Right lobe of liver (tissue), 6 donors: ENCODE results near the gene PPP4R2. TPM values are rescaled to one million over a fixed set of nuclear protein-coding genes. Genes with fewer than 3 reads are reported as not detected.

ENCODE experiments used
- ATAC-seq, 4 donors: fragments of 200-7000 bp; cut with Tn5 transposase; one replicate each; pipeline ENCODE4 v1.9.1; 2020; ENCODE audit warnings: mild to moderate bottlenecking in 4 of 4, moderate library complexity in 4 of 4
- DNase-seq, 3 donors: peaks; one replicate each; pipeline ENCODE4 v3.0.0-alpha.2; 2020
- H3K27ac ChIP-seq, 3 donors: fragments of 200-600 bp; one replicate each; pipeline ENCODE4 v1.8.0; 2022
- H3K27me3 ChIP-seq, 2 donors: fragments of 200-600 bp; one replicate each; pipeline ENCODE4 v1.8.0; 2022
- H3K36me3 ChIP-seq, 4 donors: fragments of 200-600 bp; sonication (generic) in 1 of 4; one replicate each; pipeline versions ENCODE4 v1.5.1 to v1.8.0; 2017 to 2022; ENCODE audit warnings: control low read depth in 1 of 4
- H3K4me1 ChIP-seq, 4 donors: fragments of 200-600 bp; sonication (generic) in 1 of 4; one replicate each; pipeline versions ENCODE4 v1.5.1 to v1.8.0; 2017 to 2022; ENCODE audit warnings: control low read depth in 1 of 4
- H3K4me3 ChIP-seq, 3 donors: fragments of 200-600 bp; one replicate each; pipeline ENCODE4 v1.8.0; 2022
- H3K9me3 ChIP-seq, 4 donors: fragments of 200-600 bp; sonication (generic) in 1 of 4; one replicate each; pipeline versions ENCODE4 v1.5.1 to v1.8.0; 2017 to 2022; ENCODE audit warnings: control low read depth in 1 of 4
- CTCF ChIP-seq, 4 donors: fragments of 200-600 bp in 3 of 4; fragments of 450-650 bp in 1 of 4; IDR thresholded peaks; one replicate each; pipeline versions ENCODE4 v1.5.1 to v1.8.0; 2016 to 2022; ENCODE audit warnings: antibody characterized with exemption in 4 of 4, mild to moderate bottlenecking in 2 of 4
- POLR2A ChIP-seq: fragments of 450-650 bp; IDR thresholded peaks from one replicate; pipeline ENCODE4 v1.6.1; 2017; ENCODE audit warnings: antibody characterized with exemption, mild to moderate bottlenecking
- WGBS: methylation state at CpG from one replicate; pipeline ENCODE4 v1.1.6; 2018; ENCODE audit warnings: low coverage, low lambda C conversion rate; ENCODE audit not compliant: insufficient coverage; ENCODE audit errors: missing lambda C conversion rate; 5-methylcytosine and 5-hydroxymethylcytosine counted together
- intact Hi-C, 2 donors: fragments of 100-400 bp; cut with DNase I; formaldehyde crosslinking; loops; one replicate each; pipeline versions ENCODE4 v1.11.2 to v1.14.1; 2022
- total RNA-seq, 6 experiments: library from RNA; depleted of rRNA in 2 of 6; stranded (reverse); fragments of >200 nt in 2 of 6; fragmentation: NEBNext Ultra II Directional in 3 of 6; extraction: Animal tissue kit (Norgen Biotek cat#: 25700) in 3 of 6; gene quantifications; one replicate each; pipeline versions ENCODE4 v1.1.0 to v1.2.4, GENCODE V29; 2016 to 2023
- donor health status: DM: no; HTN: yes; CAD: no.
- donor health status: DM: no; HTN: no; CAD: no.
- donor health status: DM: no; HTN: no; CAD: no.
- donor health status: DM: no; HTN: yes; CAD: no.
- donor health status: DM: no; HTN: yes; CAD: no.

PPP4R2 gene
- total RNA-seq, 6 experiments from 2014 or later, result 23.7 to 56.1 (median 42.3) TPM

GRCh38 chr3:73071952-73072351 is 75.3 kb downstream of the PPP4R2 start:
- no peaks in the 10 kb centered on the region for H3K9me3 ChIP-seq
- H3K4me3 ChIP-seq, result no peak overlapping the region
- H3K27me3 ChIP-seq, result no peaks in the 10 kb centered on the region
- peaks cover 0 to 6% (median 0%) of the 10 kb centered on the region in 4 donors for H3K36me3 ChIP-seq
- no peak for TF ChIP-seq CTCF (IDR thresholded peaks at IDR 0.05)
- no peak for TF ChIP-seq POLR2A
- H3K27ac ChIP-seq, result no peak overlapping the region
- 100% methylated on average over 1 of the region's 1 CpG for WGBS
- DNase-seq (no peak), ATAC-seq (peak in 1 of 4 donors; percentile 25)
- intact Hi-C loops, result loop anchor here in 1 of 2 donors (10.0 kb wide), 1 partner anchor 137 kb away; no protein-coding TSS in a partner anchor
- no peaks in the 10 kb centered on the region for H3K4me1 ChIP-seq

GRCh38 chr3:73072634-73073033 is 76.0 kb downstream of the PPP4R2 start:
- DNase-seq, result no peak
- no peak overlapping the region for H3K4me3 ChIP-seq
- peak in 1 of 4 donors; percentile 30 for ATAC-seq
- intact Hi-C loops, result loop anchor here in 1 of 2 donors (10.0 kb wide), 1 partner anchor 138 kb away; no protein-coding TSS in a partner anchor
- TF ChIP-seq CTCF (IDR thresholded peaks at IDR 0.05) (no peak), POLR2A (no peak)
- no peaks in the 10 kb centered on the region for H3K27me3 ChIP-seq
- H3K9me3 ChIP-seq, result no peaks in the 10 kb centered on the region
- no CpG with 5 or more reads among the region's 1 CpG for WGBS
- H3K27ac ChIP-seq, result no peak overlapping the region
- H3K4me1 ChIP-seq, result no peaks in the 10 kb centered on the region
- H3K36me3 ChIP-seq, result peaks cover 0 to 2% (median 0%) of the 10 kb centered on the region in 4 donors

- DNase-seq, result no peak
- no peaks in the 10 kb centered on the region for H3K27me3 ChIP-seq
- H3K27ac ChIP-seq, result no peak overlapping the region
- no peaks in the 10 kb centered on the region for H3K36me3 ChIP-seq
- TF ChIP-seq POLR2A (no peak), CTCF (IDR thresholded peaks at IDR 0.05) (no peak)
- H3K9me3 ChIP-seq, result no peaks in the 10 kb centered on the region
- no peaks in the 10 kb centered on the region for H3K4me1 ChIP-seq
- H3K4me3 ChIP-seq, result no peak overlapping the region
- intact Hi-C loops, result loop anchor here in 1 of 2 donors (10.0 kb wide), 1 partner anchor 138 kb away; no protein-coding TSS in a partner anchor
- WGBS, result 49% methylated on average over 3 of the region's 4 CpGs
- ATAC-seq, result no peak
These were observed 76.6 kb downstream of the PPP4R2 start for GRCh38 chr3:73073091-73073707.

- Histone ChIP-seq H3K4me1 (no peaks in the 10 kb centered on the region), H3K27me3 (no peaks in the 10 kb centered on the region), H3K27ac (no peak overlapping the region), H3K36me3 (no peaks in the 10 kb centered on the region), H3K4me3 (no peak overlapping the region), H3K9me3 (no peaks in the 10 kb centered on the region)
- no peak for ATAC-seq
- WGBS, result 93% methylated on average over 8 of the region's 8 CpGs
- TF ChIP-seq CTCF (IDR thresholded peaks at IDR 0.05), result no peak
- no peak for TF ChIP-seq POLR2A
- intact Hi-C loops, result loop anchor here in 1 of 2 donors (10.0 kb wide), 1 partner anchor 140 kb away; no protein-coding TSS in a partner anchor
- no peak for DNase-seq
These were observed 78.2 kb downstream of the PPP4R2 start for GRCh38 chr3:73074781-73075180.
